AG04449 (cell line): ENCODE data around the gene KATNA1.

Source experiments
- CTCF ChIA-PET: fragments of 350-600 bp; formaldehyde crosslinking; extraction: SDS; loops from one replicate; lab custom pipeline; 2021; ENCODE audit warnings: antibody characterized with exemption; lab: Yijun Ruan, JAX
- POLR2A ChIA-PET: fragments of 400-600, 350-600 bp; formaldehyde crosslinking; extraction: SDS; loops from one replicate; lab custom pipeline; 2020; ENCODE audit warnings: antibody characterized with exemption, inconsistent platforms; lab: Yijun Ruan, JAX
- DNase-seq: peaks from one replicate; pipeline ENCODE4 v3.0.0-alpha.2; 2010; ENCODE audit warnings: low read depth, low spot score
- H3K4me3 ChIP-seq: 2 replicates; pipeline ENCODE4 v1.5.1; 2011; ENCODE audit warnings: low read depth, mild to moderate bottlenecking, control low read depth, low read length
- CTCF ChIP-seq: IDR thresholded peaks from one replicate; pipeline ENCODE4 v1.5.1; 2011; ENCODE audit warnings: mild to moderate bottlenecking, moderate library complexity, low read length, control low read depth, inconsistent platforms; ENCODE audit not compliant: insufficient read depth; ENCODE audit errors: missing control alignments

The KATNA1 gene

DNA sequence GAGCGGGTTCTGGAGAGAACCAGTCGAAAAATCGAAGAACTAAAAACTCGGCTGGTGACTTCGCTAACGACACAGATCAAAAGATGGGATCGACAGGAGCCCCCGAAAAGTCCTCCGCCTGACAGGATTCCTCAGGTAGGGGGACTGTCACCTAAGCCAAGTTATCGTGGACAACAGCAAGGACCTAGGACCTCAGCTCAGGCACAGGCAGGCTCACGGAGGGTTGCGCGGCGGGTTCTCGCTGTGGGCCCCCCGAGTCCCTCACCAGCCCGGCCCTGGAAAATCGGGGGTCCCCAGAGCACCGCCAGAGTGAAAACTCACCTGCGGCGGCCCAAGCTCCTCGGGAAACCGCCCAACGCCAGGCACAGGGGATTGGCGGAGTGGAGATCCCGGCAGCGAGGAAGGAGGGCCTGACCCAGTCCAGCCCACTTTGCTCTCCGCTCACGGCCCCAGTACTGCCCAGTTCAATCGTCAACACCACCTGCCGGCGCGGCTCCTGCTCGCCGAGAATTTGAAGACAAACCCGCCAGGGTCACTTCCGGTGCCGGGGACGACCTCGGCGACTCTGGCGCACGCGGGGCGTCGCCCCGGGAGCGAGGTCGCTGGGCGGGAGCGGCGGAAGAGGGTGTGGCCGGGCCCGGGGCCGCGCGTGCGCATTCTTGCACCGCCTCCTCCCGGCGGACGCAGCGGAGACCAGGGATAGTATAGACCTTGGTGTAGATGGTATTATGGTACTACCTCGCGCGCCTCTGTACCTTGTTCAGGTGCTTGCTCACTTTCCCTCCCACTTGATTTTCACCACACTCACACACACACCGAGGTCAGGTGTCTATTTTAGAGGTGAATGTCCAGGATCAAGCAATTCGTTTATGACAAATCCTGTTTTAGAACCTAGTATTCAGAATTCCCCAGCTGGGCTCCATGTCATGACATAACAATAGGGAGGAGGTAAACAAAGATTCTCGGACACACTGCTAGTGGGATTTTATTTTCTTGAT lies at the start of gene KATNA1:
TSS of gene KATNA1 (minus strand) at position 567 of the 998 bp plus-strand sequence. CDS start 10,167 bp downstream, outside the sequence.
- no peak for DNase-seq
- POLR2A ChIA-PET: no interaction called here
- H3K4me3 ChIP-seq: peak within 1 kb of the TSS; percentile 78
- CTCF ChIA-PET: interaction anchor here (0.8 to 1.3 kb wide), 4 partner anchors 10 to 103 kb away, joined by 3 read pairs; no protein-coding TSS in a partner anchor
- no peak for TF ChIP-seq CTCF

DNA sequence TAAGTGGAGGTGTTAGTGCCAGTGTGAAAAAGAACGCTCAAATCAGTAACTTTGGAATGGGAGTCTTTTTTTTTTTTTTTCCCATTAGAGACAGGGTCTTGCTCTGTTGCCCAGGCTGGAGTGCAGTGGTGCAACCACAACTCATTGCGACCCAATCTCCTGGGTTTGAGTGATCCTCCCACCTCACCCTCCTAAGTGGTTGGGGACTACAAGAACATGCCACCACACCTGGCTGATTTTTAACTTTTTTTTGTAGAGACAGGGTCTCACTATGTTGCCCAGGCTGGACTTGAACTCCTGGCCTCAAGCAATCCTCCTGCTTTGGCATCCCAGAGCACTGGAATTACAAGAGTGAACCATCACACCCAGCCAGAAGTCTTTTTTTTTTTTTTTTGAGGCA lies 49.7 kb upstream of the KATNA1 start:
- CTCF ChIA-PET: no interaction called here
- H3K4me3 ChIP-seq: no peak overlapping the region
- no peak for DNase-seq
- TF ChIP-seq CTCF: no peak
- POLR2A ChIA-PET: no interaction called here

GRCh38 chr6:149696901-149697300 lies 48.4 kb upstream of the KATNA1 start:
- DNase-seq: no peak
- POLR2A ChIA-PET: interaction anchor here (0.7 kb wide), 1 partner anchor 265 kb away, joined by 3 read pairs; no protein-coding TSS in a partner anchor
- CTCF ChIA-PET: no interaction called here
- H3K4me3 ChIP-seq: no peak overlapping the region
- no peak for TF ChIP-seq CTCF

GRCh38 chr6:149694921-149695320 lies 46.4 kb upstream of the KATNA1 start:
- ChIA-PET CTCF (no interaction called here), POLR2A (no interaction called here)
- no peak overlapping the region for H3K4me3 ChIP-seq
- no peak for DNase-seq
- TF ChIP-seq CTCF: no peak

DNA sequence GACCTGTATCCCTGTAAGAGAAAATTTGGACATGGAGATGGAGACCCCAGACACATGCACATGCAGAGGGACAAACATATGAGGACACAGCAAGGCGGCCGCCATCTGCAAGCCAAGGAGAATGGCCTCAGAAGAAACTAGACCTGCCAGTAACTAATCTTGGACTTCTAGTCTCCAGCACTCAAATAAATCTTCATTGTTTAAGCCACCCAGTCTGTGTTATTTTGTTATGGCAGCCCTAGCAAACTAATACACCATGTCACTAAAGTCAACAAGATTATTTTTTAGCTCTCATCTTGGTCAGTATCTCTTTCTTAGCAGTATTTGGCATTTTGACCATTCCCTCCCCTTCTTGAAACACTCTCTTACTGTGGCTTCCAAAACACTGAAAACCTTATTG lies 42.7 kb upstream of the KATNA1 start:
- no peak for TF ChIP-seq CTCF
- no peak for DNase-seq
- ChIA-PET POLR2A (no interaction called here), CTCF (no interaction called here)
- H3K4me3 ChIP-seq: no peak overlapping the region

- CTCF ChIA-PET: no interaction called here
- TF ChIP-seq CTCF: no peak
- no peak overlapping the region for H3K4me3 ChIP-seq
- POLR2A ChIA-PET: no interaction called here
- no peak for DNase-seq
Measured at GRCh38 chr6:149686230-149686629, 37.7 kb upstream of the KATNA1 start.
